HG03378 (cell line): ENCODE data around the gene CHD5.

Source experiments
- ATAC-seq: cut with Tn5 transposase; IDR thresholded peaks from one replicate; pipeline ENCODE4 v1.9.1; 2021; ENCODE audit warnings: mild to moderate bottlenecking, moderate library complexity; ENCODE audit not compliant: unreplicated experiment

The CHD5 gene

GRCh38 chr1:6101826-6102531 is 78.1 kb downstream of the CHD5 start:
- ATAC-seq, result no peak

DNA sequence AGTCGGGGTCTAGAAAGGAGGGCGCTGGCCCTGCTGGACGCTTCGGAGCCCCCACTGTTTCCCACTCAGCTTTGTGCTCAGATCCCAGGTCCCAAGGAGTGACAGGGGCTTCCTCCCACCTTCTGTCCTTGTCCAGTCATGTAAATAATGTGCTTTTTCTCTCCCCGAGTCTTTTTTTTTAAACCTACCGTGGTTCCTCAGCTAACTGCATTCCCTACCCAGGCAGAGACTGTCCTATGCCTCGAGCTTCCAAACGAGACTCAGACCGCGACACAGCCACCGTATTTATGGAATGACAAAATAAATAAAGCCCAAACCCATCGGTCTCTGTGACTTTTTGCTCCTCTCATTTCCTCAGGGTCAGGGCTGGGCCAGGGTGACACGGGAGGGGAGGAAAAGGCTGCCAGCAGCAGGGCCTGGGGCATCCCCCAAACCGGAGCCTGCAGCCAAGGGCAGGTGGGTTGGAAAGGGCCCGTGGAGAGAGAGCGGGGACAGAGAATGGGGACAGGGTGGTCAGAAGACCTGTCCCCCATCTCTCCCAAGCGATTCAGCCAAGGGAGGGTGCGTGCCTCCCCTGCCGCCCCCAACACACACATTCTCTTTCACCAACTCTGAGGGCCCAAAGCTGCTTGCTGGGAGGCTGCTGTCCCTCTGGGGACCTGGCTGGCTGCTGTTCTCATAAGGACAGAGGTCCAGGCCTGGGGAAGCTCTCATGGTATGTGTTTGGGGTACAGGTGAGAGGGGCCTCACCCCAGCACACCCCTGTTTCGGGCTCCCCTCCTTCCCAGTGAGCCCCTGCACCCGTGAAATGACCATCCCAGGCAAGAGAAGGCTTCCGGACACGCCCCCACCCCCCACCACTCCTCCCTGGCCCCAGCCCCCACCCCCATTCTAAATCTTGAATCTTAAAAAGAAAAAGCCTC is 79.0 kb downstream of the CHD5 start:
- no peak for ATAC-seq

DNA sequence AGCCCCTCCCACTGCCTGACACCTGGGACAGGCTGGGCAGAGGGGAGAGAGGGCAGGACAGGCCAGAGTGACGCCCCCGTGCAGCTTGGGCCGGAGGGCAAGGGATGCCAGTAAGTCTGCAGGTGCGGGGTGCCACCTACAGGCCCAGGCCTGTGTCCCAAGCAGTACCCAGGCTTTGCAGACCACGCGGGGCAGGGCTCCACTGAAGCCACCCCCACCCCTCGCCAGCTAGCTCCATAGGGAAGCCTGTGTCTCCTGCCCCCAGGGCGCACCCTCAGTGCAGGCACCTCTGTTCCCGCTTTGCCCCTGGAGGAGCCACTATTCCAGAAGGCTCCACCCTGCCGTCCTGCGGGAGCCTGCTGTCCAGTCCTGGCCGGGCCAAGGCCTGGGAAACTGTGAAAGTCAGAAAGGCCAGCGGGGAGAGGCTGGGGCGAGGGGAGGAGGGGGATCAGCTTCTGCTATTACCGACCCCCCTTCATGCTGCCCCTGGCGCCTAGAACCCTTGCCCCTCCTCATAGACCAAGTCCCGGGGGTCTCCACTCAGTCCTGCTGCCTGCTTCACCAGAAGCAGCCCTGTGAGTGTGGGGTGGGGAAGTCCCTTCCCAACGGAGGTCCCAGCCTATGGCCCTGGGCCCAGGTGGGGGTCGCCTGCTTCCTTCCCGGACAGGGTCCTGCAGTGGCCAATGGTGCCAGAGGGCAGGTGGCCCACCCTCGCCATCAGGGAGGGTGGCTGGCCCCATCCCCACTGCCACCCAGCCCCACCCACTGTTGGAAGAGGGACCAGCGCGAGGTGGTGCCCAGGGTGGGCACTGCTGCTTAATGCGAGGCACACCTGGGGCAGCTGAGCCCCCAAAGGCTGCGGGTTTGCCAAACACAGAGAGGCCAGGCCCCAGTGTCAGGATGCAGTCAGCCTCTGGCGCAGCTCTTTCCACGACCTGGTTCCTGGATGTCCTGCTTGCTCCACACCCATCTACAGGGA is 80.0 kb downstream of the CHD5 start:
- ATAC-seq, result no peak

- no peak for ATAC-seq
Observed at GRCh38 chr1:6099297-6099696, 80.8 kb downstream of the CHD5 start.

GRCh38 chr1:6098303-6099215 is 81.6 kb downstream of the CHD5 start:
- no peak for ATAC-seq

GRCh38 chr1:6097824-6098223 is 82.3 kb downstream of the CHD5 start:
- ATAC-seq, result no peak

- no peak for ATAC-seq
Observed at GRCh38 chr1:6097117-6097595, 83.0 kb downstream of the CHD5 start.

GRCh38 chr1:6096243-6097116 is 83.6 kb downstream of the CHD5 start:
- ATAC-seq, result no peak

GRCh38 chr1:6095511-6096242 is 84.4 kb downstream of the CHD5 start:
- no peak for ATAC-seq

- no peak for ATAC-seq
Observed at GRCh38 chr1:6094801-6095505, 85.2 kb downstream of the CHD5 start.

DNA sequence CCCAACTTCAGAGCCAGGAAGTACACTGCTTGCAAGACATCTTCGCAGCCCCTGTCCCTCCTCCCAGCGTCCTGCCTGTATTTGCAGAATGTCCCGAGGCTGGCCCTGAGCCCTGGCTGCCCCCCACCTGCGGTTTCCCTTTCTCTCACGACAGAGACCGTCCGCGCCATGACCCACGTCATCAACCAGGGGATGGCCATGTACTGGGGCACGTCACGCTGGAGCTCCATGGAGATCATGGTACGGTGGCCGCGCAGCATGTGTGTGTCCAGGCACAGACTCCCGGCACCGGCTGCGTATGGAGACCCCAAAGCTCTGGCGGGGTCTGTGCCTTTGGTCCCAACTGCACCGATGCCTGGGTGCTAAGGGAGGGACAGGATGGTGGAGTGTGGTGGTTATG is 85.9 kb downstream of the CHD5 start:
- no peak for ATAC-seq

- ATAC-seq, result no peak
Observed at GRCh38 chr1:6093611-6094010, 86.5 kb downstream of the CHD5 start.

DNA sequence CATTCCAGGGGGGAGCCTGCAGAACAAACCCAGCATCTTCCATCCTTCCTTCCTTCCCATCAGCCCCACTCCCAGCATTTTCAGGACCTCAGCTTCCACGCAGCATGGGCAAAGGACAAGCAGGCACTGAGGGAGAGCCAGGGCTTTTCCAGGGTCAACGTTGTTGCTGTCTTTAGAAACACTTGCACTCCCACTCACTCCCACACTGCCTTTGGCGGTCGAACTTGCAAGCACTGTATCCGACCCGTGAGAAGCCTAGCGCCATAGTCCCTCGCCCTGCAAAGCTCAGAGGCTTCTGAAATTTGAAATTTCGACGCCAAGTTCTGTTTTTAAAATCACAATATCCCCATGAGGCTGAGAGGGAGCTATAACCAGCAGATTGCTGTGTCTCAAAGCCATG is 87.0 kb downstream of the CHD5 start:
- no peak for ATAC-seq

DNA sequence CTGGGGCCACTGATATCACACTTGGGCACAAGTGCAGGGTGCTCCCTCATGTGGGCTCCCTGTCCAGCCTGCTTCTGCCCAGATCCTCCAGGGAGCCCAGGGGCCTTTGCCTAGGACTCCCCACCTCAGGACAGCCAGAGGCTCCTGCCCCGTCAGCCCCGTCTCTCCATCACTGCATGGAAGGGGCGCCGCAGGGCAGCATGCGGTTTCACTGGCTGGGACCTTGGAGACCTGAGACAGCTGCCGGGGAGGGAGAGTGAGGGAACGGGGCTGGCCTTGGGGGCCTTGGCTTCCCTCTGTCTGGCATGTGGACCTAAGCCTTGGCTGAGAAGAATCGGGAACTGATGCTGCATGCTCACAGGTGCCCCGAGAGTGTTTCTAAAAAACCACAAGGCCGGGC is 87.9 kb downstream of the CHD5 start:
- no peak for ATAC-seq

DNA sequence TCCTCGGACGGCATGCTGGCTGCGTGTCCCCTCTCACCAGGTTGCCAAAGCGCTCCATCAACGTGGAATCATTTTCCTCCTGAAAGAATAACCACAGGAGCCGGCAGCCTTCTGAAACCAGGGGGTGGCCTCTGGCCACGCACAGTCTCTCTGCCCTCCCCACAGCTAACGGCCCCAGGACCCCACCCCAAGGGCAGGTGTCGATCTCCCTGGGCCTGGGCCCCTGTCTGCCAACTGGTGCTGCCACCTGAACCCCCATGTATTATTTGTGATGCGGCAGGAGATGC is 88.4 kb downstream of the CHD5 start:
- no peak for ATAC-seq

DNA sequence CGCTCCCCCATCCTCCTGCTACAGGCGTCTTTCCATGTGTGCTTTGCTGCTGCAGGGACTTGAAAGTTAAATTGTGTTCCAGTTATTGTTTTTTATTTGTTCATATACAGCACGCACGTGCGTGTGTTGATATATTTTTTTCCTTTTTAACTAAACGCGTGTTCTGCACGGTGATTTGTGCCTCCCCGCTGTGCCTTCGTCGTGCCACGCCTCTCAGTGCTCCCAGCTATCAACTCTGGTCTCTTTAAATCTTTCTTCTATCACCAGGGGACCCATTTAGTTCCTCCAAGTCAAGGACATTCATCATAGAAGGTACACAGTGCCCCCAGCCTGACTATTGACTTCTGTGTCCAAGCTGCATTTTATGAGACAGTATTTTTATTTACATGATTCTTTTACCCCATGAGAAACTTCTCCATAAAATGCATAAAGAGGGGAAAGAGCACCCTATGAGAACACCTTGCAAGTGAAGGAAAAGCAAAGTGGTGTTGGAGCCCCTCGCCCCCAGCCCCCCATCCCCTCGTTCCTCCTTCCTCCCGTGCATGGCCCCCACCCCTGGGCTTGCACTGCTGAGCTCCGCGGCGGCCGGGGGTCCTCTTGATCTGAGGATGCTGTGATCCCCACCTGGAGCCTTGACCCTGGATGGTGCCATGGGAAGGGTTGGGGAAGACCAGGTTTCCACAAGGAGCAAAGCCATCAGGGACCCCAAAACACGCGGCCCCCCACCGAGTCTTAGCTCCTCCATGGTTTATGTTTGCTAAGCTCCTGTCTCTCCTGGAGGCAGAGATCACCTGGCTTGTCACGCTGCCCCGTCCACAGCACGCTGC is 88.9 kb downstream of the CHD5 start:
- ATAC-seq, result no peak

GRCh38 chr1:6090288-6090687 is 89.8 kb downstream of the CHD5 start:
- ATAC-seq, result no peak
